HG03025 (cell line): Measurements from ENCODE around the gene CENPQ.

Experiments
- ATAC-seq: cut with Tn5 transposase; IDR thresholded peaks from one replicate; pipeline ENCODE4 v1.9.1; 2021; ENCODE audit warnings: mild to moderate bottlenecking, moderate library complexity; ENCODE audit not compliant: unreplicated experiment, low FRiP score

CENPQ gene

DNA sequence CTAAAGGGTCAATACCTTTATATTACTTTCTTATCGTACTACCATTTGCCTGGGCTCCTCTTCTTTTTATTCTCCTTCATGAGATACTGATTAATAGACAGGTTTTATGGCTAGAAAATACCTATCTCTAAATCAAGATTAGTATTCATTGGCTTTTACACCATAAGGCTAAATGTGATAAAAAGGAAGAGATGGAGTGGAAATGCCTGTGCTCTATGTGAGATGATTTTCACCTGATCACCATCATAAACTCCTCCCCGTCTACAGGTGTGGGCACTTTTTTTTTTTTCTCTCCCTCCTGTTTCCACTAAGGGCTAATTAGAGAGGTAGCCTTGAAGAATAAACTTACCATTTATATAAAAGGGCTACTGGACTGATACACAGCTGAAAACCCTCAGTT, 36.5 kb downstream of the CENPQ start, which contains the start of gene GLYATL3:
TSS of gene GLYATL3 (plus strand) at position 301 of the 400 bp plus-strand sequence. CDS start 12,068 bp downstream, outside the sequence.
- no peak for ATAC-seq

DNA sequence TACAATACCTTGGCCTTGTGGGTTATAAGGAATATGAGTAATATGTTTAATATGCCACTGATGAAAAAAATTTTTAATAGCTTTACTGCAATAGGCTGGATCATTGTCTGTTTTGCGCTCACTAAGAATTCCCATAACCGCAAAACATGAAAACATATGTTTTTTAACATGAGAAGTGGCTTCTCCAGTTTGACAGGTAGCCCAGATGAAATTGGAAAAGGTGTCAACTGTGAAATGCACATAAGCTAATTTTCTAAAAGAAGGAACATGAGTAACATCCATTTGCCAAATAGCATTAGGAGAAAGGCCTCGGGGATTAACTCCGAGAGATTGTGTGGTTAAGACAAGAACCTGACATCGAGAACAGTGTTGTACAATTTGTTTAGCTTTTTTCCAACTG, 41.5 kb downstream of the CENPQ start:
- no peak for ATAC-seq

DNA sequence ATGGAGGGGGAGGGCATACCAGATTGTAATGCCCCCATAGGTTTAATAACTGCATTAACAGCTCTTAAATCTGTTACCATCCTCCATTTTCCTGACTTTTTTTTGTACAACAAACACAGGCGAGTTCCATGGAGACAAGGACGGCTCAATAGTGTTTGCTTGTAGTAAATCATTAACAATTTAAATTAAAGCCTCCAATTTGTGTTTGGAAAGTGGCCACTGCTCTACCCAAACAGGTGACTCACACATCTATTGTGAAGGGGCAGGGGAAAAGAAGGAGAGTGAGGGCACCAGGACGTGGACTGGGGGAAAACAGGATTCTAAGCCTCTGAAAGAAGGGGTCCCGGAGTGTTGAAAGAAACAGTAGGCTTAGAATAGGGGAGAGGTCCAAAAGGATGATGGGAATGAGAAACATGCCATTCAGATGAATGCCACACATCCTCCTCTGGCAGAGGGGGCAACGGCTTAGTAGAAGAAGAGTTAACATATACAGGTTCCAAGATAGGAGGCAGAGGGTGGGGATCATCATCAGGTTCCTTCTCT, 43.5 kb downstream of the CENPQ start:
- ATAC-seq = no peak

DNA sequence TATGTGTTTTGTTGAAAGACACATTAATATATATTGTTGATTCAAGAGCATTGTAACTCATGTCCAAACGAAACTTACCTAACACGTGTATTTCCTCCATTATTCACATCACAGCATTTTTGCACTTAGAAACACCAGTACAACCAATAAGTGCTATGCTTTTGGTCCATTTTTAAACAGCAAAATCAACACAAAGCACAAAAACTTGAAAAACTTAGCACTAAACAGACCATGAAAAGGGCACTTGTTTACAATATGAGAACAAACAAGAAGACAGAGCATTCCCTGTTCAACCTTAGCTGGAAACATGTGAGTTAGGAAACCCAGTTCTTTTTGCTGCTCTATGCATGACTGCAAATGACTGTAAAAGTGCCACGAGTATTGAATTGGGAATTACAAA, 46.2 kb downstream of the CENPQ start:
- no peak for ATAC-seq

DNA sequence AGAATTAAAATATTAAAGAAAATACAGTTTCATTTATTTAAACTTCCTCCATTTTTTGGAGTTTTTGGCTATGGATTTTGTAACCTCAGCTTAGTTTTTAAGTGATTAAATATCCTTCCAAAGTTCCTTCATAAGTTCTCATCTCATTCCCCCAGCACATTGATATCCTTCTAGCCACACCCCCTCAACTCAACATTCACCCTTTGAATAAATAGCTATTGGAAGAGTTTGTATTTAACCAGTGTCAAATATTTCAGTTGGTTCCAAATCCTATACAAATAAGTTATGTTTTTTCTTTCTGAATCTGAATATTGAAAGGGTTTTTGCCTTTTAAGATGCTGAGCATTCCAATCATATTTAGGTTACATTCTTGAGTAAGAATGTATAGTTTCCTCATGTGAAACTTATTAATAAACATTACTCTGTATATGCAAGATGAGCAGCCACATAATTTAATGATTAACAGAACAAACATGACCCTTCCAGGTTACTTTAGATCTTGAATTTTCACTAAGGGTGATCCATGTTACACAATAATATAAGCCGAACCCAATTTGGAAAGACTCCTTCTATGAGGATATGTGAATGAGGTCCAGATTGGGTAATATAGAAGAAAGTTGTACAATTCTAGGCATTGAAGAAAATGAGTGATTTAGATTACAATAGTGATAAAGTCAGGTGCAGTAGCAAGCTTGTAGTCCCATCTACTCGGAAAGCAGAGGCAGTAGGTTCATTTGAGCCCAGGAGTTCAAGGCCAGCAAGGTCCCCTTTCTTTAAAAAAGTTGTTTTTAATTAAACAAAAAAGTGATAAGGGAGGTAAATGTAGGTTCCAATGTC, 50.2 kb downstream of the CENPQ start:
- ATAC-seq = no peak

DNA sequence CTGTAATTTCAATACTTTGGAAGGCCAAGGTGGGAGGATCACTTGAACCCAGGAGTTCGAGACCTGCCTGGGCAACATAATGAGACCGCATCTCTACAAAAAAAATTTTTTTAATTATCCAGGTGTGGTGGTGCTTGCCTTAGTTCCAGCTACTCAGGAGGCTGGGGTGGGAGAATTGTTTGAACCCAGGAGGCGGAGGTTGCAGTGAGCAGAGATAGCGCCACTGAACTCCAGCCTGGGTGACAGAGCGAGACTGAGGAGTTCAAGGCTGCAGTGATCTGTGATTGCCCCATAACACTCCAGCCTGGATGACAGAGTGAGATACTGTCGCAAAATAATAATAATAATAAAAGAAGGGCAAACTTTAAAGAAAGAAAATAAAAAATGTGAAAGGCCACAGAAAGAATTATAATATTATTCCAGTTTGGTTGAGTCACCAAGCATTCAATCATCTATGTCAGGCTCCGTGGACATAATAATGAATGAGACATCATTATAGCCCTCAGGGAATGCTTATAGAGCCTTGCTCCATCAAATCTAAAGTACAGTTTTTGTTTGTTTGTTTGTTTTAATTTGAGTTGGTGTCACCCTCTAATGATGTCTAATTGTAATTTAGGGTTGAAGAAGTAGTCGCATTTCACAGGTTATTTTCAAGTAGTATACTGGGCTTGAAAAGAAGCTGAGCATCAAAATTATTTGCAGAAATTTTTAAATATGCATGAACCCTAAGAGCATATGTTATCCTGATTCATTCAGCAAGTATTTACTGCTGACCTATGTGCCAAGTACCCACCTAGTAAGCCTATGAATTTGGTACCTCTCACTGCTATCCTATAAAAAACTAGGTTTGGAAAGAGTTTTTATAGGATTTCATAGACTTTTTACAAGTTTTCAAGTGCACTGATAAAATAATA, 51.7 kb downstream of the CENPQ start:
- ATAC-seq = no peak

DNA sequence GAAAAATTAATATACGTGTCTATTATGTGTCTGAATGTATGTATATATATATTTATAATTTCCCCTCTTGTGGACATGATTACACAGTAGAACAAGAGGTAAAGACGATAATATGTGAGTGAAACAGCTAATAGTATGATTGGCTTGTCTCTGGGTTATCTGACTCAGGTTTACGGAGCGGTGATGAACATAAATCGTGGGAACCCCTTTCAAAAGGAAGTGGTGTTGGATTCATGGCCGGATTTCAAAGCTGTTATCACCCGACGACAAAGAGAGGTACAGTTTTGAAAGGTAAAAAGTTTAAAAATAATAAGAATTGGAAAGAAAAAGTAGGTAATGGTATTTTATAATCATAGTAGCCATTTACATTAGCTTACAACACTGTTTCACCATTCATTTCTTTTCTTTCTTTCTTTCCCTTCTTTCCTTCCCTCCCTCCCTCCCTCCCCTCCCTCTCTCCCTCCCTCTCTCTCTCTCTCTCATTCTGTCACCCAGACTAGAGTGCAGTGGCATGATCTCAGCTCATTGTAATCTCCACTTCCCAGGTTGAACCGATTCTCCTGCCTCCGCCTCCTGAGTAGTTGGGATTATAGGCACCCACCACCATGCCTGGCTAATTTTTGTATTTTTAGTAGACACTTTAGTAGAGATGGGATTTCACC, 52.4 kb downstream of the CENPQ start:
- ATAC-seq = no peak

DNA sequence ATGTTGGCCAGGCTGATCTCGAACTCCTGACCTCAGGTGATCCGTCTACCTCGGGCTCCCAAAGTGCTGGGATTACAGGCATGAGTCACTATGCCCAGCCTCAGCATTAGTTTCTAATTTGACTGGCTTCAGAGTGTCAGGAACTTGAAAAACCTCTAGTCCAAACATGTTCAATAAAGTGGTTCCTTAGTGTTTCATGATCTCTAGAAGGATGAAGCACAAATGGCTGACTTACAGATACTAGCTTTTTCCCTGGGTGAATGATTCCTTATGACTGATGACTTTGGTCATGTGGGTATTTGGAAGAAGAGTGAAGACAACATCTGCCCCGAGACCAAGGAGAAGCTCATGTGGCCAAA, 53.0 kb downstream of the CENPQ start:
- no peak for ATAC-seq

DNA sequence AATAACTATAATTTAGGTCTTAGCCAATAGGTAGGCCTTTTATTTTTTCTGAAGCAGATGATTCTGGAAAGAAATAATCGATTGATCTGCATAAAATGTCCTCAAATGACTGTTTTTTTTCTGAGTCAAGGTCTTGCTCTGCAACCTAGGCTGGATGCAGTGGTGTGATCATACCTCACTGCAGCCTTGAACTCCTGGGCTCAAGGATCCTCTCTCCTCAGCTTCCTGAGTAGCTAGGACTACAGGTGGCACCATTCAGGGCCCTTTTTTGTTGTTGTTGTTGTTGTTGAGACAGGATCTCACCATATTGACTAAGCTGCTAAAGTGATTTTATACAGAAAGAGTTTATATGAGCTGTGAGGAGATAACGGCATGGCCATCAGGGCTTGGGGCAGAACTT, 54.7 kb downstream of the CENPQ start:
- ATAC-seq = no peak

DNA sequence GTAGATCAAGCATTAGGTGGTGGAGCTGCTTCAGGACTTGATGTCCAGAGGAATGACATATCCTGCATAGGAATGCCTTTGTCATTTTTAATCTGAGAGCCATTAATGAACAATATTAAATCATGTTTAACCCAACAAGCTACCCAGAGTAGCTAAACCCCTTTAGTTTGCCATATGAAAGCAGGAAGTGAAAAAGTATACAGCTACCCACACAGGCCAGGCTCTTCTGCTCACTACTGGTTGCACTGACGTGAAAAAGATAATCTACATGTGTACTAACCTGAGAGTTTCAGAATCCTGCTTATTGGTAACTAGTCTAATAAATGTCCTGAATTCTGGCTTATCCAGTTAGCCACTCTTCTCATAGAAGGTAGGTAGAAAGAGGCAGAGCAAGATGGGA, 56.5 kb downstream of the CENPQ start:
- peak; percentile 96 for ATAC-seq

DNA sequence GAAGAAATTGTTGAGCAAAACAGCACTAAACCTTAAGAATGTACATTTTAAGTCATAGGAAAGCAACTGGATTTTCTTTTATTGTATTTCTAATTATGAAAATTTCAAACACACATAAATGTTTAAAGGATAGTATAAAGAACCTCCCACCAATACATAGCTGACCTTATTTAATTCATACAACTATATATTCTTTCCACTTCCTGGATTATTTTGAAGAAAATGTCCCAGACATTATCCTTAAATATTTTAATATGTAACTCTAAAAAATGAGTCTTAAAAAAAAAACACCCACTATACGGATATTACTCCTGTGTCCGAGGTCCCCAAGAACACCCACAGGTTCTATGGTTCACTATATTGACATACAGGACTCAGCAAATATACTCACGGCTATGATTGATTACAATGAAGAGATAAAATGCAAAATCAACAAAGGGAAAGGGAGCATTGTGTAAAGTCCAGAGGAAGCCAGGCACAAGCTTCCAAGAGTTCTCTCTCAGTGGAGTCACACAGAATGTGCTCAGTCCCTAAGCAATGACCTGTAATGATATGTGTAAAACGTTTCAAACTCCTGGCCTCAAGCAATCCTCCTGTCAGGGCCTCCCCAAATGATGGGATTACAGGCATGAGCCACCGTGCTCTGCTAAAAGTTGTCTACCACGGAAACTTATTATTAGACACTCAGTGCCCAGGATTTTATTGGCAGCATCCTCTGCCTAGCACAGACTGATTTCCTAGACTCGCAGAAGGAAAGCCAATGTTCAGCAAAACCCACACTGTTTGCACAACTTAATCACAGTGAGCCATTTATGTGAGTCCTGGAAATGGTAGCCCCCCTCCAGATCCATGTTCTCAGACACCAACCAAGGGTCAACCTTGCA, 59.8 kb downstream of the CENPQ start:
- no peak for ATAC-seq

DNA sequence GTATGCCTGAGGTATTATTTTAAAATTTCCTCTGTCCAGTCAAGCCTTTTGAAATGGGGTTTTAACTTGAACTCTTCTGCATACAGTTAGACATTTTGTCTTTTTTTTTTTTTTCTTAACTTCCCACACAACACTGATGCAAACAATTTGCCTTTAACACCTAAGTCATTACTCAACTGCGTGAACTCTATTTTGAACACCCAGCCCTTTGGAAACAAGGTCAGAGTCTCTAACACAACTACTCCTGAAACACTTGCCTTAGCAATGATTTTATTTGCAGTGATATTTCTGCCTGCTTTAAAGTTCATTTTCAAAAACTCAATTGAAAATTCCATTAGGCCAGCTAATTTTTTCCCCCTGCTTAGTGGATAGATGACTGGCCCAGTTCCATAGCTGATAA, 60.7 kb downstream of the CENPQ start:
- ATAC-seq = no peak

DNA sequence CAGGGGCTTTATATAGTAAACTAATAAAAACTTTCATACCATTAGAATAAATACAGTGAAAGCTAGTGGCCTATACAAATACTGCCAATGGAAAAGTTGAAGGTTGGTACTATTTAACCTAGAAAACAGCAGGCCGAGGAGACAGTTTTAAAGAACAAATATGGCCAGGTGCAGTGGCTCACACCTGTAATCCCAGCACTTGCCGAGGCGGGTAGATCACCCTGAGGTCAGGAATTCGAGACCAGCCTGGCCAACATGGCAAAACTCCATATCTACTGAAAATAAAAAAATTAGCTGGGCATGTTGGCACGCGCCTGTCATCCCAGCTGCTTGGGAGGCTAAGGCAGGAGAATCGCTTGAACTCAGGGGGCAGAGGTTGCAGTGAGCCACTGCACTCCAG, 61.4 kb downstream of the CENPQ start:
- ATAC-seq = no peak

DNA sequence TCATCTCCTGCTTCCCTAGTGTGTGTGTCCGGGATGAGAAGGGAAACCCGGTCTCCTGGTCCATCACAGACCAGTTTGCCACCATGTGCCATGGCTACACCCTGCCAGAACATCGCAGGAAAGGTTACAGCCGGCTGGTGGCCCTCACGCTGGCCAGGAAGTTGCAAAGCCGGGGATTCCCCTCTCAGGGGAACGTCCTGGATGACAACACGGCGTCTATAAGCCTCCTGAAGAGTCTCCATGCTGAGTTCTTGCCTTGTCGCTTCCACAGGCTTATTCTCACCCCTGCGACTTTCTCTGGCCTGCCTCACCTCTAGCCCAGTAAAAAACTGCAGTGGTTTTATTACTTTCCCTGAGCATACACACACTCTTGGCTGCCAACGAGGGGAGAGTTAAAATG, 63.4 kb downstream of the CENPQ start:
- ATAC-seq = no peak

DNA sequence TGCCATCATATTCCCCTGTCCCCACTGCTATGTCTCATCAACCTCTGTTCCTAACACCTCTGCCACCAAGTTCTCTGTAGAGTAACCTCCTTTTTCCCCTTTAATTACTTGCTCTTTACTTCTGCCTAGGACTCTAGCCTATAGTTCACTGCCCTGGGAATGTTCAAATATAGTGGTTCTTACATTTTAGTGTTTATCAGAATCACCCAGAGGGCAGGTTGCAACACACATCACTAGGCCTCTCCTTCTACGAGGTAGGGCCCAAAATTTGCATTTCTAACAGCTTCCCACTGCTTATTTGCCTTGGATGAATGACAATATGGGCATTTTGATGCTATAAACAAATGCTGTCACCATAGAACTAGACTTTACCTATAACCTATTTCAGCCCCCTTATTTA, 64.2 kb downstream of the CENPQ start:
- ATAC-seq = no peak

DNA sequence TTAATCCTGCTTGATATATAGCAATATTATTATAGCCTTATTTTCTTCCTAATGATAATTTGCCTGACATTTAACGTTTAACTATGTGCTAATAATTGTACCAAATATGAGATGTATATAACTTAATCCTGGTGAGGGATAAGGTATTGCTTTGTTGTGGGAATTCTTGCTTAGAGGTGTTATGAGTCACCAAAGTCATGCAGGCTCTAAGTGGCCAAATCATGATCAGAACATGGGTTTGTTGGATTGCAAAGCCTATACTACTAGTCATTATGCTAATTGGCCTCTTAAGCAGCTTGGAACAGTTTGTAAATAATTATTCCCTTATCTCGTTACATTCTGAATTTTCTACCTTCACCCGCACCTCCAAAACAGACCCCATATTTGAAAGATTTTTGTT, 65.4 kb downstream of the CENPQ start:
- no peak for ATAC-seq

DNA sequence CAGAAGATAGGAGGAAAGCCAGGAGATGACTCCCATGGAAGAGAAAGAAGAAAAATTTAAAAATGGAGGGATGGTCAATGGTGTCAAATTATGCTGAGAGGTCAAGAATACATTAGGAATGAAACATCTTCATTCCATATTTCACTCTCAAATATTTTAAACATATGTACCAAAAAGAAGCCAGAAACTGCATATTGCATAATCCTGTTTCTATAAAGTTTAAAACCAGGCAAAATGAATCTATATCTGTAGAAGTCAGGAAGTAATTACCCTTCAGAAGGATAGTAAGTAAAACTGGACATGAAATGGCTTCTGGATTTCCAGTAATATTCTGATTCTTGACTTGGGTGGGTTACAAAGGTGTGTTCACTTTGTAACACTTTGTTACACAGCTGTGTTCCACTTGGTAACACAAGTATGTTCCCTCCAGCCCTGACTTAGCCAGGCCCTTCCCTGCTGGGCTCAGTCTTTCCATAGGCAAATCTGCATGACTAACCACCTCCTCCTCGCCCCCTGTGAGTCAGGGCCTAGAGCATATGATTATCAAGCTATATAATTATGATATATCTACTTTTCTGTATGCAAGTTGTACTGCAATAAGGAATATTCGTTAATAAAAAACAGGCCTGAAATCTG, 67.1 kb downstream of the CENPQ start:
- no peak for ATAC-seq

DNA sequence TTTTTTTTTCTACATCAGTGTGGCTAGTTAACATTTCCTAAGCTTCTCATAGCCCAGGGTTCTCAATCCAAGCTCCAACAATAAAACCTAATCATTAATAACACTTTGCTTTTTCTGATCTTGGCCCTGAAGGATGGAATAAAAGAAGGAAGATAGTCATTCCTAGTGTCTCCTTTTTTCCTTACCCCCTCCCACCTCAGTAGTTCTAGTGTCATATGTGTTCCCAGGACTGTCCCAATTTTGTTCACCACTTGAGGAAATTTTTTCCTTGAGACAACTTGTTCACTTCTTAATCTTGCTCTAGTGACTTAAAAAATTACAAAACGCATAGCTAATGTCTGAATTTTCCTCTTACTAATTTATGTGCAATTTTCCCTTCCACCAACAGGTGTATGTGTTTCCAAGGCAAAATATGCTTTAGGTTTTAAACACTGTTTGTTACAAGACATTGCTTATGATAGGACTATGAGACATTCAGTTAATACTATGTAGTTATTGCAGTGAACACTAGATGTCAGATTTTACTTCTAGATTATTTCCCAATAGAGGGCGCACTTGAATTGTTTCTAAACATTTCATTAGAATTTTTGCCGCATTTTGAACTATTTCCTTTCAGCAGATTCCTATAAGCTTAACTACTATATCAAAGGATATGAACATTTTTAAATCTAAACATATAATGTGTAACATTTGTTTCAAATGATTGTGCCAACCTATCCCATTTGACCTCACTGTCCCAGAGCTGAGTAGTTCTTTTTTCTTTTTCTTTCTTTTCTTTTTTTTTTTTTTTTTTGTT, 68.8 kb downstream of the CENPQ start:
- ATAC-seq = peak; percentile 85

DNA sequence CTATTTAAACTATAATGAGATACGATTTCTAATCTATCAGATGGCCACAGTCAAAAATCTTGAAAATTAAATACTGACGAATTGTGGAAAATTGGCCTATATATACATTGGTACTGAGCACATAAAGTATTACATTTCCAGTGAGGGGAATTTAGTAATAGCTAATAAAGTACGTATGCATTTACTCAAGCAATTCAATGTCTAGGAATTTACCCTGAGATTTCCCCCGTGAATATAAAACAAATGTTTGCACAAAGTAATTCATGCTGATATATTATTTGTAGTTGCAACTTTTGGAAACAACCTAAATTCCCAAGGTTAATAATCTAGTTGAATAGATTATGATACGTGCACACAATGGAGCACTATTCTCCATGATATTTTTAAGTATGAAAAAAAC, 72.6 kb downstream of the CENPQ start:
- no peak for ATAC-seq
